HT1080 (cell line): ENCODE results near the gene EHBP1L1. TPM values are rescaled to one million over a fixed set of nuclear protein-coding genes. Genes with fewer than 3 reads are reported as not detected.

Experiments used
- DNase-seq: peaks from one replicate; pipeline ENCODE4 v3.0.0-alpha.2; 2015; ENCODE audit warnings: low read depth
- total RNA-seq: library from RNA; depleted of rRNA; stranded (reverse); fragments of >200 nt; shearing (Covaris generic); gene quantifications from 2 replicates; pipeline ENCODE4 v1.2.3, GENCODE V29; 2014

Gene EHBP1L1
- total RNA-seq, 1 experiment from 2014 or later = 65.5 TPM

DNA sequence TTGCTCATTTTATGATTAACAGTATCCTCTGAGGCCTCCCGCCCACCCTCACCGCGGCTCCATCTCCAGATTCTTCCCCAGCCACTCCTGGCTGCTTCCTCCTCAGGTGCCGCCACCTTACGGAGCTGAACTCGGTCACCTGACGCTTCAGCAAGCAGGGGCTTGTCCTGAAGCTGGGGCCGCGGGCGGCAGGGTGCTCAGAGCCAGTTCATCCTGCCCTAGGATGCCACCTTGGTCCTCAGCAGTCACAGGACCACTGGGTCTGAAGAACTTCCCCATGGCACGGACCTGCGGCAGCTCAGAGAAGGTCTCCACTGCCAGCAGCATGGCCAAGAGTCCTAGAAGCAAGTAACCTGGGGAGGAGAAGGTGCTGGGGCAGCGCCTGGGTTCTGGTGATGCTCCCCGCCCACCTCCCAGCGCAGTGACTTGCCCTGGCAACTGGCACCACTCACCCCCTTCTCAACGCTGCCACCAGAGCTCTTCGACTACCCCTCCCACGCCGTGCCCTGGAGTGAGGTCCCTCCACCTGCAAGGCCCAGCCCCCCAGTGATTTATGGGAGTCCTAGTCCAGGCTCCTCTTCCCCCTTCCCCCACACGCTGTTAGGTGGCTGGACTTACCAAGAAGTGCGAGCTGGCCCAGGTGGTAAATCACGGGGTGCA lies 17.1 kb downstream of the EHBP1L1 start:
- DNase-seq = no peak

DNA sequence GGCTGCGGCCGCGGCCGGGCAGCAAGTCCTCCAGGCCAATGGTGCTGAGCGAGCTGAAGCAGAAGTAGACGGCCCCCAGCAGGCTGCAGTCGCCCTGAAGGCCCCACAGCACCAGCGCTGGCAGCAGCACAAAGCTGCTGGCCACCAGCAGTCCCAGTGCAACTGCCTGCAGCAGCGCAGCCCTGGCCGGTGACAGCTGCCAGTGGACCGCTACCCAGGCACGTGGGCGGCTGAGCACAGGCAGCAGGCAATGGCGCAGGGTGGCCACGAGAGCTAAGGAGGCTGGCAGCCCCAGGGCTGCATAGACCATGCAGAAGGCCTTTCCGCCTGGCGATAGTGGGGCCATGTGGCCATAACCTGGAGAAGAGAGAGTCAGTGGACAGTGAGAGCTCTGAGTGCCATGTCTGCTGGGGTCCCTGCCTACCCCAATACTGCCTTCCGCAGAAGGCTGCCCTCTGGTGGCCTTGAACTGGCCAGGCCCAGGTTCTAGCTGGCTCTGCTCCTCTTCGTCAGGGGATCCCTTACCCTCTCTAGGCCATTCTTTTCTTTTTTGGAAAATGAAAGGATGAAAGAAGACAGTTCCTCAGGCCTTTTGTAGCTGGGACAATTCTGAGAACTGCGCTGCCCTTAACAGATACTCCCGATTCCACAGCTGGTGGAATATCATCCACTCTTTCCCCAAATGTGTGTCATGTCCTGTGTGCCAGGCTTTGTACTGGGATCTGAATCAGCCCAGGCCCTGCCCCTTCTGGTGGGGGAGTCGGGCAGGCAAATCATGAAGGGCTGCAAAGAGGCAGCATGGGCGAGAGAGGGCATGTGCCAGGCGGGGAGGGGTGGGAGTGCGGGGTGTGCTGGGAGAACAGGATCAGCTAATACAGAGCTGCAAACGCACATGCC lies 17.9 kb downstream of the EHBP1L1 start:
- no peak for DNase-seq

DNA sequence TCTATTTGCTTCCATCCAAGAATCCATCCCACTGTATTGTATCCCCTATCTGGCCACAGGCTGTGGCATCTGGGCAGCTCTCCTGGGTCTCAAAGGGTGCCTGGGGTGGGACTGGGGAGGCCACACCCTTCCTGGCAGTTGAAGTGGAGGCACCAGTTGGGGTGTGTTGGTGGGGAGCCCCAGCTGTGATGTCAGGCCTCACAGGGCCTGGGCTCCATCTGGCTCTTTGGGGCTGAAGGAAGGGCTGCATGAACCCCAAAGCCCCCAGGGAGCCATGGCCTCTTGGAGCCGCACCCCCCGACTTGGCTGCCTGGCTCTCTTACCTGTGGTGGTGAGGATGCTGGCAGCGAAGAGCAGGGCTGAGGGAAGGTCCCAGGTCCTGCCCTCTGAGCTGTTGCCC lies 19.3 kb downstream of the EHBP1L1 start:
- no peak for DNase-seq

DNA sequence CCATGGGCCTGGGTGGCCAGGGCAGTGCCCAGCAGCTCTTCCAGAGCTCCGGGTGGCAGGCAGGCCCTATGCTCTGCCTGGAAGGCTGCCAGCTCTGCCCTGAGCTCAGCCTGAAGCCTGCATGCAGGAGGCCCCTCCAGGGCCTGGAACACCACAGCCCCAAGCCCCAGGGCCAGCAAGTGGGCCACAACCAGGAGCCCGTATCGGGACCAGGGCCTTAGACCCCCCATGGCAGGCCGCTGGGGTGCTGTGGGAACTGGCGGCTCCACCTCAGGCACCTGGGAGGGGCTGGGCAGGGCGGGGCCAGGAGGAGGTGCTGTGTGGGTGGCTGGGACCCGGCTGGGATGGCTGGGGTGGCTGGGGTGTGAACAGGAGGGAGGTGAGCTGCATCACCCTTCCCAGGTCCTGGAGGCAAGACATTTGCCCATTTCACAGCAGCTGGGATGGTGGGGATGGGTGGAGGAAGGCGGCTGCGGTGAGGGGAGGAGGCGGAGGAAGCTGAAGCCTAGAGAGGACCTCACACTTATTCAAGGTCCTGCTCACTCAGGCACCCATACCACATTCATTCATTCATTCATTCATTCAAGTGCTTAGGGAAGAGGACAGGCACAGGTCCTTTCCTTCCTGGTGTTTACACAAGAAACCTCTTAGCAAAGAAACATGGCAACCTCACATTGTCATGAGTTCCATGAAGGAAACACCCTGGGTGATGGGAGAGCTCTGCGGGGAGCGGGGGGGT lies 19.9 kb downstream of the EHBP1L1 start, which contains the start of gene KCNK7:
KCNK7 (minus strand) TSS at position 258 of the 739 bp plus-strand sequence; CDS start at position 230, 28 bp downstream.
- no peak for DNase-seq

DNA sequence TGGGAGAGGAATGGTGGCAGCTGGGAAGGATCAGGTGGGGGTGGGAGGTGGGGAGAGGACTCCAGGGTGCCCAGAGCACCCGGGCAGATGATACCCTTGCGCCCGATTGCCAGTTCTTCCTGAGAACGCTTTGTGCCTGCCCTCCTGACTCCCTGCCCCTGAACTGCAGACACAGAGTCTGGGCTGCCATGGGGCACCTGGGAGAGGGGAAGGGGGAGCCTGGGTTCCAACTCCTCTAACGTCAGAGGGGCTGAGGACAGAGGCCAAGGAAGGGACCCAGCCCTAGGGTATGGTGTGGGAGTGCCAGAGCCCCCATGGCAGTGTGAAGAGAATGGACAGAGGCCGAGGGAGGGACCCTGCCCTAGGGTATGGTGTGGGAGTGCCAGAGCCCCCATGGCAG lies 20.7 kb downstream of the EHBP1L1 start:
- no peak for DNase-seq

DNA sequence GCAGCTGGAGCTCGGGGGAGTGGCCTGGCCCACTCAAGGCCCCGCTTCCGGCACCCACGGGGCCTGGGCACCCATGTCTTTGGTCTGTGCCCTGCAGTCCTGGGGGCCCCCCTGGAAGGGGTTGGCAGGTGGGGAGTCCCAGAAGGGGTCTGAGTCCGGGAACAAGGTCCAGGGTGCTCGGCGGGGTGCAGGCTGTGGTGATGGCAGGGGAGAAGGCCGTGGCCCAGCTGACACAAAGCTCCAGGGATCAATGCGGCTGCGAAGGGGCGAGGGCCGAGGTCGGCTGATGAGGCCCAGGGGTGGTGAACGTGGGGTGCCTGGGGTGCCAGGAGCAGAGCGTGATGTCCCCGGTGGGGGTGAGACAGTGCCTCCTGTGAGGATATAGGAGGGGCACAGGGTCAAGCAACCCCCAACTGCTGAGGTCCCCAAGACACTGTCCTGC lies 22.4 kb downstream of the EHBP1L1 start:
- no peak for DNase-seq

DNA sequence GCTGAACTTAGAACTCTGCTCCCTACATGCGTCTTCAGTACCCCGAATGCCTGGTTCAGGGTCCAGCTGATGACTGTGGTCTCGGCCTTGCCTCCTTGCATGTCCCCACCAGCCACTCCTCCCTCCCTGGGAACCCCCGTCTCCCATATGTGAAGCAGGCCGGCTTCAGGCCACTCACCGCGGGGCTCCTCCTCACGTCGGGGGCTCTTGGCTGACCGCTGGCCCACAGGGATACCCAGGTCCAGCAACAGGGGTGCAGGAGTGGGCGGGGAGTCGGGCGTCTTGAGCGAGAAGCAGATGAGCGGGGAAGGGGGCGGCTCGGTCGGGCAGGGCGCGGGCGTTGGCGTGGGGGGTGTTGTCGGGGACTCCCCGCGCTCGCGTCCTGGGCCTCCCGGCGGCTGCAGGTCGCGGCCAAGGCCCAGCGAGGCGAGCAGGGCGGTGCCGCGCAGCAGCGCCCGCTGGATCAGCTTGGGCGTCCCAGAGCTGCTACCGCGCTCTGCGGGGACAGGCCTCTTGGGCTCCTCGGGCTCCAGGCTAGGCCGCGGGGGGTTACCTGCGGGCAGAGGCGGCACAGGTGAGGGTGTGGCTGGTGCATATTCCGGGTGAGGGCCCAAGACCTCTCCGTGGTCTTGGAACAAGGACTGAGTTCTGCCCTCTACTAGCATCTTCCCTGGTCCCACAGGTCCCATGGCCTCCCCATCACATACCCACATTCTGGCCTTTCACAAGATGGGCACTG lies 23.5 kb downstream of the EHBP1L1 start:
- DNase-seq = no peak

DNA sequence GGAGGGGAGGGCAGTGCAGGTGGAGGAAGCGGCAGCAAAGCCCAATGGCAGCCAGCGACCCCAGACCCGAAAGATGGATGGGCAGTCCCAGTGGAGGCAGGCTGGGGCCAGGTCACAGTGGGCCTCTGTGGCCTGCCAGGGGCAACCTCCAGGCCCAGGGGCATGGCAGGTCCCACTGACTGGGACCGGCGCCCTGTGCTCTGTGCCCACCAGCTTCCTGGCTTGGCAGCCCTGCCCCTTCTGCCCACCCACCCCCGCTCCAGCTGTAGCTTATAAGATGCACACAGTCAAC lies 24.0 kb downstream of the EHBP1L1 start:
- no peak for DNase-seq

DNA sequence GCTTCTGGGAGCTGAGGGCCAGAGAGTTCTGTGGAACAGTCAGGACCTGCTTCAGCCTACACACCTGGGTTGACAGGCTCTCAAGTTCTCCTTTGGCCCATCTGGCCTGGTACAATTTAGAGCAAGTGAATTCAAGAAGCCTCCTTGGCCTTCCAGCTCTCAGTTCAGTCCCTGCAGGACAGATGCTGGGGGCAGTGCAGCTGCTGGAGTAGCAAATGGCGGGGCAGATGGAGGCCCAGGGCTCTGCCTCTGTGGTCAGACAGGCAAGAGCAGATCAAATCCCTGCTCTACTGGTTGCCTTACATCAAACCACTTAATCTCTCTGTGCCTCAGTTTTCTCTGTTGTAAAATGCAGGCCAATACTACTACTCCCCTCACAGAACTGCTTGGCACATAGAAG lies 28.4 kb downstream of the EHBP1L1 start:
- DNase-seq = no peak

DNA sequence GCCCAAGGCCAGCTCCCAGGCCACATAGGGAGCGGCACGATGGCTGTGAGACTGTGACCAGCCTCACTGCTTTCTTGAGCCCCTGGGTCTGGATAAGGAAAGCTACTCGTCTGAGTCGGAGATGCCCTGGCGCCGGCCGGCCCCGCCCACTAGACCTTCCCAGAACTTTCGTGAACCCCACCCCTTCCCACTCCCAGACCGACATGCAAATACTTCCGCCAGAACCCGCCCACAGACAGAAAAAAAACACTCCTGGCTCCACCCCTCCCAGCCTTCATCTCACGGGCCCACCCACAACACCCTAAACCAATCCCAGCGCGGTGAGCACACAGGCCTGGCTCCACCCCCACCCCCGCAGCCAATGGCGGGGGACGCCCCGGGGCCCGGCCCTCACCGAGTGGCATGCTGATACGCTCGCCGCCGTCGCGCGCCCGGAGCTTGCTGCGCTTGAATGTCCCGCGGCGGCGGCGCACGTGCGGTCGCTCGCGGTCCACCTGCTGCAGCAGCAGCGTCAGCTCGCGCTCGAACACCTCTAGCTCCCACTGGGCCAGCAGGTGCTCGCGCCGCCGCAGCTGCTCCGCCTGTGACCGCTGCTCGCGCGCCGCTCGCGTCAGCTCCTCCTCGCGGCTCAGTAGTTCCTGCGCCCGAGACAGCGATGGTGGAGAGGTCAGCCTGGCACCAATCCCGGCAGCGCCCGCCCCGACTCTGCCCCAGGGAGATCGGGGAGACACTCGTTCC lies 31.2 kb downstream of the EHBP1L1 start:
- DNase-seq = peak; percentile 25

DNA sequence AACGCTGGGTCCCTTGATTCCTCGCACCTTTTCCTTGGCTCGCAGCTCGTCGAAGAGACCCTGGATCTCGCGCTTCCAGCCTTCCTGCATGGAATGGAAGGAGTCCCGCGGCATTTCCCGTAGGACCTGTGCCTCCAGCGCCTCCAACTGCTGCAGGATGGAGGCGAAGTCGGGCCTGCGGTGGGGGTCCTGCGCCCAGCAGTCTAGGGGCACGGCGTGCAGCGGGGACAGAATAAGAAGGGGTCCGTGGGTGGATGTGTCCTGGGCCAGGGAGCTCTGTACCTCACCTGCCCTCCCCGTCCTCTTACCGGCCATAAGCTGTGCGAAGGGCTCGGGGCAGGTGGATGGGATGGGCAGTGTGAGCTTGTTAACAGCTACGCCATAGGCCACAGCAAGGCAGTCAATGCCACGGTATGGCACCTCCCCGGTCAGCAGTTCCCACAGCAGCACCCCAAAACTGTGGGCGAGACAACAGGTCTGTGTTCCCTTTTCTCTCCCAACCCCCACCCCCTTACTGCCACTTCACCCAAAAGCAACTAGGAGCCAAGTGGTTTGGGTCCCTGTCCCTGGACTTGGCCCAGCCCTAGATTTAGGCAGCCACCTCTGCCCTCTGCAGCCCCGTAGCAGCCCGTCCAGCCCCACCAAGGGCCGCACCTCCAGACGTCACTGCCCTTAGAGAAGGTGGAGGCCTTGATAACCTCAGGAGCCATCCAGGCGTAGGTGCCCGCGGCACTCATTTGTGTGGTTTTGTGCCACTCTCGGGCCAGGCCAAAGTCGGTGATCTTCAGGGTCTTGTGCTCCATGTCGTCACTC lies 32.0 kb downstream of the EHBP1L1 start:
- DNase-seq = no peak

DNA sequence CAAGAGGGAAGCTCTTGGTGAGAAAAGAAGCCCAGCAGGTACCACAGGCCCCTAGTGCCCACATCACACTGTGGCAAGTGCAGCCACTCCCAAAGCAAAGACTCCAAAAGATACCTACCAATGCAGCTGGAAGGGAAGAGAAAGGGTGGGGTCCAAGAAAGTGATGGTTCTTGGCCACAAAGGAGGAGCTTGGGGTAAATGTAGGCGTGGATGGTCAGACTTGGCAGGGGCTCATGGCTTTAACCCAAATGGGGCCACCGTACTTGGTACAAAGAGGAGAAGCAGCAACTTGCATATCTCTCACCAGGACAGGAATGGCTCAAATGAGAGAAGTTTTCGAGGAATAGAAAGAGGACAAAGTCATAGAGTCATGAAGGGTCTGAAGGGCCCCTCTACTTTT lies 33.4 kb downstream of the EHBP1L1 start:
- DNase-seq = no peak

DNA sequence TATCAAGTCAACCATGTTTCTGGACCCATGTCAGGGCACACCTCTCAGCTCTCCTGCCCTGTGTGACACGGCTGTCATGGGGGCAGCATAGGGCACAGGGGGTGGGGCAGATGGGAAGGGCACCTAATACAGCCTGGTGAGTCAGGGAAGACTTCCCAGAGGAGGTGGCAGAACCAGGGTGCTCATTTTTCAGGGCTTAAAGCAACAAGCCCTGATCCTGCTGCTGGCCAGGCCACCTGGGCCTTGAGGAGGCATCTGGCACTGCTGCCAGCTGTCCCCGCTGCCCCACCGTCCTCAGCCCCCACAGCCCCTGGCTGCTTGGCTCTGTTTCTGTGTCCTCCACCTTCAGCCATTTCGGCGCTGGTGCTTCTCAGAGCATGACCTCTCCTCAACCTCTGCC lies 33.8 kb downstream of the EHBP1L1 start:
- no peak for DNase-seq

DNA sequence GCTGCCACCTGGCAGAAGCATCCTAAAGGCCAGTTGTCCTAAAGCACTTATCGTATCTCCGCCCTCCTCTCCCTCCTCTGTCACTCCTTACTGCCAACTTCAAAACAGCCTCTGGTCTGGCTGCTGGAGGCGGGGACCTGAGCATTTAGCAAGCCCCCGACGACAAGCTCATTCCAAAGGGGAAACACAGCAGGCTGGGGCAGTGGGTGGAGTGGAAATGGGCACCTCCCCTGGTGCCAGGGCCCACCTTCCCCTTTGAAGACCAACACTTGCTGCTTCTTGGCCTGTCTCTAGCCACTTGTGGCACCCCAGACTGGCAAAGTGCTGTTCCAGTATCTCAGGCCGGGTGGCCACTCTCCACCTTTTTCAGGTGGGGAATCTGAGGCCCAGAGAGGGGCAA lies 34.6 kb downstream of the EHBP1L1 start:
- no peak for DNase-seq

DNA sequence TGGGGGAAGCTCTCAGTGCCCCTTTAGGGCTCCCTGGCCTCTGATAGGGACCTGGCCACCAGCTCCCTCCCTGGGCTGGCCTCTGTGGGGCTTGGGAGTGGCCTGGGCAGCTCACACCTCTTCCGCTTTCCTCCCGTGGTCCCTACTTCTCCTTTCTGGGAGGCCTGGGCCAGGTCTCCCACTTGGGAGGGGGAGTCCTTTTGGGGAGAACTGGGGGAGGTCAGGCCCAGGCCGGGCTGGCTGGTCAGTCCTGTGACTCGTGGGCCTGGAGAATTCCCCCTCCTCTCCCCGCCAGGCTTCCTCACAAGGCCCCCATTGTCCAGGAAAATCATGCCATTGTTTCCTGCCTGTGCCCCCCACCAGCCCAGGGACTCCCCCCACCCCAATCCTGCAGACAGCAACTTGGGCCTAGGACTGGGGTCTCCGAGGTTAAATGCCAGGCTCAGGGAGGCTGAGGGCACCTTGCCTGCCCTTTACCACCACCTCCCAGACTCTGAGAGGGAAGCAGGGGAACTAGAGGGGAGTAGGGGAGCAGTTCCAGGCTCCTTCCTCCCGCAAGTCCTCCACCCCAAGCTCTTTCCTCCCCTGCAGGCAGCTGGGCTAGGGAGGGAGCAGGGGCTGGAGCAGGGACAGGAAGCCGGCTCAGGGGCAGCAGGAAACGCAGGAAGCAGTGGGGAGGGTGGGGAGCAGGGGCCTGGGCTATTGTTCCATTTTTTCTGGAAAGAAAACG lies 35.3 kb downstream of the EHBP1L1 start:
- peak; percentile 31 for DNase-seq

DNA sequence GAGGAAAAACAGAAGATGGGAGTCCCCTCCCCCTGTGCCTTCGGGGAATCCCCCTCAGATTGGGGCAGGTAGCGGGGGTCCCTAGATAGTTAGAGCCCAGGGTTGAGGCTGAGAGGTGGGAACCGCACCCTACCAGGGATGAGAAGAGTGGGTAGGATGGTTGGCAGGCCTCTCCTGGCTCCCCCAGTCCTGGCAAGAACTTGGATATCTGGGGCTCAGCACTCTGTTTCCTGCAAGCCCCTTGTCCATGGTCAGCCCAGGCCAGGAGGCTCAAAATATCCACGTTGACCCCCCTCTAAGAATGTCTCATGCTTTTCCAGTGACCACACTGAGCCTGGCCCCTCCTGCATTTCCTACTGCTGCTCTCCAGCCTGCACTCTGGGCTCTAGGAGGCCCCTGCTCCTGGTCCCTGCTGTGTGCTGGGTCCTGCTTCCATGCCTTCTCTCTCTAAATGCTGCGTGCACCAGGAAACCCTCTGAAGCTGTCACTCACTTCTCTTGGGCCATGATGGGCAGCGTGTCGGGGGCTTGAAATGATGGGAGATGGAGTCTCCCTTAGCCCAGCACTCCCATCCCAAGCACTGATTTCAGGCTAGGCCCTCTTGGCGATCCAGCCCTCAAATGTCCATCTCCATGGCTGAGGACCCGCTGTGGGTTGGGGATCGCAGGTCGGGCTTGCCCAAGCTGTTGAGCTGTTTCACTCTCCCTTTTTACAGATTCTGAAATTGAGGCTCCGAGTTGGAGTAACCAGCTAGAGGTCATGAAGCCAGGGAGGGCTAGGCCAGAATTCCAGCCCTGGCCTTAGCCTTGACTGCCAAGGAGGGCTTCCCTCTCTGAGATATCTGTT lies 36.1 kb downstream of the EHBP1L1 start:
- no peak for DNase-seq

DNA sequence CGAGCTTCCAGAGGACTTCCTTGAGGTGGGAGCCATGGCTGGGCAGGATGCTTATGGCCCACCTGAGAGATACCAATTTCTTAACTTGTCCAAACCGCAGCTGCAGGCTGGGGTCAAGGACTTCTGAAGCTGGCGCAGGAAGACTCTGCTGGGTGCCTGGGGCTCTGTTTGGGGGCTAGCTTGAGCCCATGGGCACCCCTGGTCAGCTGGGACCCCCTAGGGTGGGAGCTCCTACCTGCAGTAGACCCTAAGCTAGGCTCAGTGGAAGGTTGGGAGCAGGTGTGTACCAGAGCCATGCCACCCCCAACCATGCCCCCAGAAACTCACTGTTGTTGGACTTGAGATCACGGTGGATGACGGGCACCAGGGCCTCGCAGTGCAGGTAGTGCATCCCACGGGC lies 36.8 kb downstream of the EHBP1L1 start:
- no peak for DNase-seq
